Fibroblast of gingiva (primary cell): Measurements from ENCODE around the gene WEE1.
A peak's percentile ranks its signal among the peaks of the same experiment; 100 is the strongest.
"Not testable (repeated sequence)": the region's sequence is repeated elsewhere in the genome, so short reads cannot be mapped to it uniquely, and the experiment has no call there.

ENCODE experiments used
- DNase-seq: peaks from one replicate; pipeline ENCODE4 v3.0.0-alpha.2; 2011; ENCODE audit warnings: low read depth

Gene WEE1

DNA sequence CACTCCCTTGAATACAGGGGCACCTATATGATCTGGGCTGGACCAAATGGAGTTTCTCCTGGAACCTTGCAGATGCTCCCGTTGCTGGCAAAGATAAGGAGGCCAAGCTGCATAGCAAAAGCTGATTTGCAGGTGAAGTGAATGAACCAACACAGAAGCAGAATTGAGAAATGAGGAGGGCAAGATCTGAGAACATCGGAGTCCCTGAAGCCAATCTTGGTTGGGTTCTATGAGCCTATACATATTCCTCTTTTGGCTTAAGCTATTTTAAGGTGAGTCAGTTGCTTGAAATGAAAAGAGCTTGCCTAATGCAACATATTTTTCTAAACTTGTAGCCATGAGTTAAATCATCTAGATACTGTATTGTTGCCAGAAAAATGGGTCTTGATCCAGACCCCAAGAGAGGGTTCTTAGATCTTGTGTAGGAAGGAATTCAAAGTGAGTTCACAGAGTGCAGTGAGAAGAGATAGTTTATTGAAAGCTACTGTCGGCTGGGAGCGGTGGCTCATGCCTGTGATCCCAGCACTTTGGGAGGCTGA, 23.5 kb downstream of the WEE1 start:
- DNase-seq = no peak

DNA sequence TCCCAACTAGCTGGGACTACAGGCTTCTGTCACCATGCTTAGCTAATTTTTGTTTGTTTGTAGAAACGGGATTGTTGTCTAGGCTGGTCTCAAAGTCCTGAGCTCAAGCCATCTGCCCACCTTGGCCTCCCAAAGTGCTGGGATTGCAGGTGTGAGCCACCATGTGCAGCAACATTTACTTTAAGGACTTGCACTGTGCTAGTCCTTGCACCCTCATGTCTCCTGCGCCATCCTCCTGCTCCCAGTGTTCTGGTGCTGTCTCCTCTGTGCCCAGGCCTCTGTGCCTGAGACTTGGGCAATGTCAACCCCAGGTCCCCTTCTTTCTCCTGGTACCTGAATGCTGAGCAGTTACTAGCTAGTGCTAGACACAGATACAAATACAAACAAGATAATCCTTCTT, 26.7 kb downstream of the WEE1 start:
- no peak for DNase-seq

DNA sequence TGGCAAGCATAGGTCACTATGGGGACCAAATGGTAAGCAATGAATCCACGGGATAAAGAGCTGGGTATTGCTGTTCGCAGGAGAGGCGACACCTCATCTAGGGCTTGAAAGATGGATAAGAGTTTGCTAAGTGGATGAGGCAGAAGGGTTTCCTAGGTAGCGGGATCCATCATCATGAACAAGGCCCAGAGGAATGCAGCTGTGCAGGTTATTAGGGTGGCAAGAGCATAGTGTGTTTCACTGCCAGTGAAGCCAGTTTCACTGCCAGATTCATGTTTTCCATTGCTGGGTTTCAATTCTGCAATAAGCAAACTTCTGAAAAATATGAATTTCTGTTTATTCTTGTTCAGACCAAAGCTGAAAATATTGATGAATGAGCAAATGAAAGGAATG, 27.2 kb downstream of the WEE1 start:
- no peak for DNase-seq

DNA sequence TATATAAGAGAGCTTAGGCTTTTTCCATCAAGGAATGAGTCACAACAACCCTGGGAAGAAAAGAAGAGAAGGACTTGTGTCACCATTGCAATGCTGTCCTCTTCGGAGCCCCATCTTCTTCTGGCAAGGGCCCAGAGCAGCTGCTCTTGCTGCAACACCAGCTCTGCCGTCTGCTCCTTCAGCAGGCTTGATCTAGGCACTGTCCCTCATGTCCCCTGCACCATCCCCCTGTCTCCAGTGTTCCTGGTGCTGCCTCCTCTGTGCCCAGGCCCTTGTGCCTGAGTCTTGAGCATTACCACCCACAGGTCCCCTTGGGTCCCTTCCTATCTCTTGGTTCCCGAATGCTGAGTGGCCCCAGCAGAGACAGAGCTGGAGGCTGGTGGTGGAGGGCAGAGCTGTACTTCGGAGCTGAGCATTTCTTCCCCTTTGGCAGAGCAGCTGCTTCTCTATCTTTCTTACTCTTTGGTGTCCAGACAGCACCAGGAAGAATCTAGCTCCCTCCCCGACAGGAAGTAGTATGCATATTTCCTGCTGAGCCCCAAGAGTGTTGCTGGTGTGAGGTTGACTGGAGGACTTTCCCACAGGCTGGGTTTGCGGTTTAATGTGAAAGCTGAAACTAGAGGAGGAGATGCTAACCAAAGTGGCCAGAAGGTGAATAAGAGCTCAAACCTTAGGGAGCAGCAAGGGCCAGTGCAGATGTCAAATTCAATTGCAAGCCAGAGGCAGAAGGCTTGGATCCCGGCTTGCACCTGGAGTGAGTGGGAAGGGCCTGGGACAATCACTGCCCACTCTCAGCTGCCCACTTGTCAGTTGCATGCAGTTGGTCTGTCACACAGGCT, 27.8 kb downstream of the WEE1 start:
- DNase-seq = peak; percentile 33

DNA sequence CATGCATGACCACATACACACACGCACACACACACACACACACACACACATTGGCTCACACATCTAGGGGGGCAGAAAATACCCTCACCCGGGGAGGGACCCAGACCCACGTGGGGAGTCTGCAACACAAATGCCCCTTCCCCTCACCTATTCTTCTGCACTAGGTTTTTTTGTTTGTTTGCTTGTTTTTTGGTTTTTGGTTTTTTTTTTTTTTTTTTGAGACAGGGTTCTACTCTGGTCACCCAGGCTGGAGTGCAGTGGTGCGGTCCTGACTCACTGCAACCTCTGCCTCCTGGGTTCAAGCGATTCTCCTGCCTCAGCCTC, 28.4 kb downstream of the WEE1 start:
- DNase-seq = no peak

DNA sequence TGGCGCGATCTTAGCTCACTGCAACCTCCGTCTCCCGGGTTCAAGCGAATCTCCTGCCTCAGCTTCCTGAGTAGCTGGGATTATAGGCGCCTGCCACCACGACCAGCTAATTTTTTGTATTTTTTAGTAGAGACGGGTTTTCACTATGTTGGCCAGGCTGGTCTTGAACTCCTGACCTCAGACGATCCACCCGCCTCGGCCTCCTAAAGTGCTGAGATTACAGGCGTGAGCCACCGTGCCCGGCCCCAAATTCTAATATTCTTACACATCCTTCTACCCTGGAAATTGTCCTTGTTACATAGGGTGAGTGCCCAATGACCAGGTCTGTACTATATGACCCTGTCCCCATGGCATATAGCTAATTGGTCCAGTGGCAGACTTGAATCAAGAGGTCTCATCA, 29.7 kb downstream of the WEE1 start:
- not testable (repeated sequence) for DNase-seq

DNA sequence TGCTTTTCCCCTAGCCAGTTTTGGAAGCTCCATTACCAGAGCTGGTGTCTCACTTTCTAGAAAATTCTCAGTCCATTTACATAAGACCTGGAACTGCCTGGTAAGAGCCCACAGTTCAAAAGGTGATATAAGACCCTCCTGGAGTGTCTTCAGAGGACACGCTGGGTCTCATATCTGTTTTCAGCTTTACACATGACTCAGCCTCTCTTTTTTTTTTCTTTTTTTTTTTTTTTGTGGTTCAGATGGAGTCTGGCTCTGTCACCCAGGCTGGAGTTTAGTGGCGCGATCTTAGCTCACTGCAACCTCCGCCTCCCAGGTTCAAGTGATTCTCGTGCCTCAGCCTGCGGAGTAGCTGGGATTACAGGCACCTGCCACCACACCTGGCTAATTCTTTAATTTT, 30.7 kb downstream of the WEE1 start:
- DNase-seq = no peak

DNA sequence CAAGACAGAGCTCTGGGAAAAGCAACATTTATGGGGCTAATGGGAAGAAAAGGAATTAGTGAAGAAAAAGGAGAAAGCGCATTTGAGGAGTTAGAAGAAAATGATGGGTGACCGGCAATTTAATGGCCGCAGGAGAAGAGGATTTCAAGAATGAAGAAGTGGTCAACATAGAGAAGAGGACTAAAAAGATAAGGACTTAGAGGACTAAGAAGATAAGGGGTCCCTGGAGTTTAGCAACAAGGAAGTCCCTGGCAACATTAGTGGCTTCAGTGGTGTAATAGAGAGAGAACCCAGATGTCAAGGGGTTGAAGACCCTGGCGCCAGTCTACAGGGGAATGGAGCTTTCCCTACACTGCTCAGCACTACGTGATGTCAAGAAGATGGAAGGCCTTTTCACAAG, 32.3 kb downstream of the WEE1 start:
- no peak for DNase-seq

DNA sequence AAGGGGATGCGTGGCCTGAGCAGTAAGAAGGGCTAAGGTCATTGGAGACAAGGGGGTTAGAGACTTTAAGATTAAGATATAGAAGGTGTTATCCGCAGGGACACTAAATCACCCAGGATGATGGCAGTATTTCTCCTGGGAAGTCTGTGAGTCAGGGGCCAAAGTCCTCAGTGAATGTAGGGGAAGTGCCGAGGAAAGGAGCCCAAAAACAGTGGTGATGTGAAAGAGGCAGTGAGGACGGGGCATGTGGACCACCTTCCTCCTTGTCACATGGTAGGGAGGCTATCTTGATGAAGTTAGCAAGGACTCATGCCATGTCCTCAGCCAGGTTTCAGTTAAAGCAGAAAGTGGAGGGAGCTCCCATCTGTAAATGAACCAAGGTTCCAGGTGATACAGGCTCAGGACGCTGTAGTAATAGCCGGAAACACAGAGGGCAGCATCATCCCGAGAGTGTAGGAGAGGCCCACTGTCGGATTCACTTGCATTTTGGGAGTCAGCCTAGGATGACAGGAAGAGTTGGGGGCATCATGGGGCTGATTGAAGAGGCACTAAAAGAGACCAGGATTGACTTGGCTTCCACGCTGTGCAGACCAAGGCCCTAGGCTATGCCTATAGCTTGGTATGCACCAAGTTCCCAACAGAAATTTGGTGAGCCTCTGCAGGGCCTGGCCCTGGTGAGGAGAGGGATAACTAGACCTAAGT, 33.5 kb downstream of the WEE1 start:
- DNase-seq = no peak

DNA sequence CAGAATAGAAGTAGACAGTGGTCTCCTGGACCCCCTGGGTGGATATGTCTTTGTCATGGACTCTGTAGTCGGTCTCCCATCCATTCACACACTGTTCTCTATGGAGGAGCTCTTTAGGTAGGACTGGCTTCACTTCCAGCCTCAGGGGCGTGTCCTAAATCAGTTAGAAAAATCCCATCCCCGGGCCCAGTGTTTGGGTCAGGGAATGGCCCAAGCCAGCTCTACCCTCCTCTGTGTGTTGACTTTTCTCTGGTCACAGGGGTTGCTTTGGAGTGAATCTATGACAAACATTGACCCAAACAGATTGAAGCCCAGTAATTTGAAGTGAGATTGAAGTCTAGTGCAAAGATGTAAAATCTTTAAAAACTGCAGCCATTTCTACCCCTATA, 34.0 kb downstream of the WEE1 start:
- no peak for DNase-seq

DNA sequence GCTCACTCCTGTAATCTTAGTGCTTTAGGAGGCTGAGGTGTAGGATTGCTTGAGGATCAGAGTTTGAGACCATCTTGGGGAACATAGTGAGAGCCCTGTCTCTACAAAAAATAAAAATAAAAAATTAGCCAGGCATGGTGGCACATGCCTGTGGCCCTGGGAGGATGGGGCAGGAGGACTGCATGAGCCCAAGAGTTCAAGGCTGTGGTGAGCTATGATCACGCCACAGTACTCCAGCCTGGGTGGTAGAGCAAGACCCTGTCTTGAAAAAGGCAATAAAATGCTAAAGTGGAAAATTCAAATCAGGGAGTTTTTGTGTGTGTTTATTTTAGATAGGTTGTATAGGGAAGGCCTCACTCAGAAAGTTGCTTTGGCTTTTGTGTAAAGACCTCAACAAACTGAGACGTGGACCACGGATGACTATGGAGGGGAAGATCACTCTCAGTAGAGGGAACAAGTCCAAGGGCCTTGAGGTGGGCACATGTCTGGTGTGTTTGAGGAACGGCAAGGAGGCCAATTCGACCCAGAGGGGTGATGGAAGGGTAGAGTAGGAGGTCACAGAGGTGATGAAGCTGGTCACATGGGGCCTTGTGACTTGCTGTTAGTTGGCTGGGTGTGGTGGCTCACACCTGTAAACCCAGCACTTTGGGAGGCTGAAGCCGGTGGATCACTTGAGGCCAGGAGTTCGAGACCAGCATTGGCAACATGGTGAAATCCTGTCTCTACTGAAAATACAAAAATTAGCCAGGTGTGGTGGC, 35.7 kb downstream of the WEE1 start:
- DNase-seq = no peak

DNA sequence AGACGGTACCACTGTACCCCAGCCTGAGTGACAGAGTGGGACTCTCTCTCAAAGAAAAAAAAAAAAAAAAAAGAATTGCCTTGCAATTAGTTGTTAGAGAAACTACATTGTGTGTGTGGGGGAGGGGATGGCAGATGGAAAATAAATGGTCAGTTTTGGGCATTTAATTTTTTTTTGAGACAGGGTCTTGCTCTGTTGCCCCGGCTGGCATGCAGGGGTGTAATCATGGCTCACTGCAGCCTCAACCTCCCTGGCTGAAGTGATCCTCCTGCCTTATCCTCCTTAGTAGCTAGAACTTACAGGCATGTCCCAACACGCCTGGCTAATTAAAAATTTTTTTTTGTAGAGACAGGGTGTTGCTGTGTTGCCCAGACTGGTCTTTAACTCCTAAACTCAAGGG, 36.4 kb downstream of the WEE1 start:
- DNase-seq = no peak

DNA sequence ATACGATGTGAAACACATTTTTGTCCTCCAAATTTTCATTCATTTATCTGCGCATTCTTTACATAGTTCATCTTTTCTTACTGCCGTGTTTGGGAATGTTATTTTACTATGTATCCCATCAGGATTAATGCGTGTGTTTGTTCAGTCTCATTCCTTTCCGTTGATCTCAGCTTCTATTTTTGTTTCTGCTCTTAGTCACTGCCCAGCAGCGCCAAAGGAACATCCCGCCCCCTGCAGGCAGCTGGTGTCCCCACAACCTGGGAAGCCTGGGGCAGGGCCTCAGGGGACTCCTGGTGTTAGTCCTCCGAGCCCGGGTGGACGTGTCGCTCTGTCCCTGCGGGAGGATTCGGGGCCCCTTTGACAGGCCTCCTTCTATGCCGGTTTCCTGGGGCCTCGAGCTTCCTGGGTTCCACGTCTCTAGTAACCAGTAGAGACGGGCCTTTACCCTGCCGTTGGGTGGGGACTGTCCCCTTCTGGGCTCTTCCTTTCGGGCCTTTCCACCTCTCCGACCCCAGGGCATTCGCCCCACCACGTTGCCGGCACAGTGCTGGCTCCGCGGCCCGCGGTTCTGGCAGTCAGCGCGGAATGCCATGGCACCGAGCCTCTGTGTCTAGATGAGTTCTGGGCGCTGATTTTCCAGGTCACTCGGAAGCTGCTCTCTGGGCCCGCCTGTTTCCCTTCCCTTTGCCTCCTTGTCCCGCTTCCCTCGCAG, 39.8 kb downstream of the WEE1 start:
- peak; percentile 97 for DNase-seq

DNA sequence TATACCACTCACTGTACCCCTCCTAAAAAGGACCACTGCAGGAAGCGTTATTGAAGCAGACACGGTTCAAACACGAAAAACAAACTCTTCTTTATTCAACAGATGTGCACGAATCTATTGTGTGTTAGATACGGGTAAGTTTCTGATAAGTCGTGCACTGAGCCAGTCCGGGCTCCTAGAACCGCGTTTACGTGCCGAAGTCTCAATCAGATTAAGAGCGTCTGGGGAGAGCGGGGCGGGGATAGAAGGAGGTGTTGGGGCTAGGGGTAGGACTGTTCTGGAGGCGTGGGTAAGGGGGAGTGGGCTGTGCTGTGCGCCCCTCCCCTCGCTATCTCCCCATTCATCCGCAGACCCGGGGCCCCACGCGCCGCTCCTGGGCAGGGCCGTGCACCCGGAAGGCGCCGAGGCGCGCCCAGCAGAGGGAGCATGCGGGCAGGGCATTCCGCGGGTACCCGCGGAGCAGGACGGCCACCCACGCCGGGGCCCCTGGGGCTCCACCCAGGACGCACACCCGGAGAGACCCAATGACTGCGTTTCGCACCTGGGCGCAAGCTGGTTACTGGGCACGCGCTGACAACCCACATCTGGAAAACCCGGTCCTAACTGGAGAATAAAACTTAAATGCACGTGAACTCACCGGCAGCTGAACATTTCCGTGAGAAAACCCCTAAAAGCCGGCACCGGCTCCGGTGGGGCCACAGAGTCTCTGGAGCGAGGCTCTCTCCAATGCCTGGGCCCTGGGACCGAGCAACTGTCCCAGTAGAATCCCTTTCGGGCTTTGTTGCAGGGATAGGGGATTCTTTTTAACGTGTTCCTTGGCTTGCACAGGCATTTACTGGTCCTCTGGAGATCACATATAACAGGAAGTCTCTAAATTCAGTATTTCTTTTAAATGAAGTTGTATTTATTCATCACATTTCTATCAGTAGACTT, 40.6 kb downstream of the WEE1 start:
- peak; percentile 77 for DNase-seq

DNA sequence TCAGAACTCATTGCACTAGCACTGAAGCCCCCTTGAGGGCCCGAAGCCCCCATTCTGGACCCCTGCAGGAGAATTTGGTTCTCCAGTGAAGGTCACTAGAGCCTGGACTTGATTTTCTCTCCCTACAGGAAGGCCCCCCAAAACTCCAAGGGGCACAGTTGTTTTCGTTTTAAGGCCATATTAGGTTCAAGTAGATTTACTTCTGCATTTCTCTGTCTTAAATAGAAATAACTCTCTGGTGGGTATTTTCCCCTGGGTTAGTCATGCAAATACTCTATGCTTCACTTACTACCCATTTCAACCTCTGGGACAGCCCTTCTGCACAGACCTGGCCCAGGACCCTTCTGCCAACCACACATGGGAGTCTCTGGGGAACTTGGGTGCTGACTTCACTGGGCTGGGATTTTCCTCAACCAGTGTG, 41.6 kb downstream of the WEE1 start:
- DNase-seq = no peak

DNA sequence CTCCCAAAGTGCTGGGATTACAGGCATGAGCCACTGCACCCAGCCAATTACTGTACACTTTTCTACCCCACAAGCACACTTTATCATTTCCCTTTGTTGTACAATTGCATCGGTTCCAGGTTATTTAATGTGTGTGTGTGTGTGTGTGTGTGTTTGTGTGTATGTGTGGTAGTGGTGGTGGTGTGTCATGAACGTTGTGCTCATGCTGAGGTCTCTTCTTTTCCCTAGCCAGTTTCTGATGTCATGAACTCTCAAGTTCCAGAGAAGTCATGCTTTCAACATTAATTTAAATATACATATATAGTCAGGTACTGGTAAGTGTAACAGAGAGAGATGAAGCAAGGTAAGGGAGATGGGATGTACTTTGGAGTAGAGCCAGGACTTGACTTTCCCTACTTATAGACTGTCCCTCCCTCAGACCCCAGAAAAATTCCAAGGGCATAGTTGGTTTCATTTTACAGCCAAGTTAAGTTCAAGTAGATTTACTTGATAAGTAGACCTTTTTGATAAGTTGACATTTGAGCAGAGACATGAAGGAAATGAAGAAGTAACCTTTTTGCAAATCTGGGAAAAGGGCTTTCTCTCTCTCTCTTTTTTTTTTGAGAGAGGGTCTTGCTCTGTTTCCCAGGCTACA, 42.7 kb downstream of the WEE1 start:
- no peak for DNase-seq

DNA sequence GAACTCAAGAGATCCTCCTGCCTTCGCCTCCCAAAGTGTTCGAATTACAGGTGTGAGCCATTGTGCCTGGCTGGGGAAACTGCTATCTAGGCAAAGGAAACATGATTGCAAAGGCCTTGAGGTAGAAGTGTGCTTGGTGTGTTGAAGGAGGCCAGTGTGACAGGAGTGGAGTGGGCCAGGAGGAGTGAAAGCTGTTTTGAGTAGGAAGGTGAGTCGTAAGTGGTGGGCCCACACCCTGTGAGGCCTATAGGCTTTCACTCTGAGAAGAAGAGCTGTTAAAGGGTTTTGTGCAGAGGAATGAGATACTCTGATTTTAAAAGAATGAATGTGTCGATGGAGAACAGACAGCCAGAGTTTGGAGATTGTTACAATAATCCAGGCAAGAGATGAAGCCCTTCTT, 43.4 kb downstream of the WEE1 start:
- no peak for DNase-seq

DNA sequence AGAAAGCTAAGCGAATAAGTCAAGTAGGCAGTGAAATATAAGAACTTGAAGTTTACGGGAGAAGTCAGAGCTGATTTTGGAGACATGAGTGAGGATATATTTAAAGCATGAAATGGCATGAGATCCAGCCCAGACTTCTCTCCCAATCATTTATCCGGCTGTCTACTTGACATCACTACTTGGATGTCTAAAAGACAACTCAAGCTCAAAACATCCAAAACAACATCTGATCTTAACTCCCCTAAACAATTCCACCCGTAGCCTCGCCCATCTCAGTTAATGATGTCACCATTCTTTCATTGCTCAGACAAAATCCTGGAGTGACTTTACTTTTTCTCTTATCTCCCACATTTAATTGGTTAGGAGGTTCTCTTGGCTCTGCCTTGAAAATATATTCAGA, 44.5 kb downstream of the WEE1 start:
- DNase-seq = peak; percentile 74

DNA sequence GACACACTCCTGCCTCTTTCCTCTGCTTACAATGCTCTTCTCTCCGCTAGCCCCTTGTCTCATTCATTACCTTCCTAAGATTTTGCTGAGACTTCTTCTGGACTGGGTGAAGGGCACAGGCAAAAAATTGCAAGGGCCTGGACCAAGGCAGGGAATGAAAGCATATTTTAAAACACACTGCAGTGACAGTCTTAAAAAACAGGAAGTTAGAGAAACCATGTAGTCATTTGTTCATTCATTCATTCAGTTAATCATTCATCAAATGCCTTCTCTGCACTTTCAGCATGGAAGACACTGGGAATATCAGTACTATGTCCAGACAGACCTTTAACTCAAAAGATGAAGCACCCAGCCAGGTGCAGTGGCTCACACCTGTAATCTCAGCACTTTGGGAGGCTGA, 45.5 kb downstream of the WEE1 start:
- DNase-seq = no peak

DNA sequence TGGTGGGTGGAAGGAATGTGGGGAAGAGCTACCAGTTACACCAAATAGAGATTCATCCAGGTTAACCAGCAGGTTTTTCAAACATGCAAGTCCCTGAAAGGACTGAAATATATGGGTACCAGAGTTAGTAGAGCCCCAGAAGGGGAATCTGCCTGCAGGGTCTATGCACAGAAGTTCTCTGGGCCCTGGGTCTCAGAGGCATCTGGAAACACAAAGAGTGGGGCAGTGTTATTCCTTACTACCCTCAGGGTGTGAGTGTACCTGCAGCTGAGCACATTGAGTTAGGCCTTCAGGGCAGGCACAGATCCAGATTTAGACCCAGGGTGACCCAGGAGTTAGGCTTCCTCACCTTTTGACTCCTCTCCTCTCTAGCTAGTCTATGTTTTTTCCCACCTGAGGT, 46.5 kb downstream of the WEE1 start:
- no peak for DNase-seq

DNA sequence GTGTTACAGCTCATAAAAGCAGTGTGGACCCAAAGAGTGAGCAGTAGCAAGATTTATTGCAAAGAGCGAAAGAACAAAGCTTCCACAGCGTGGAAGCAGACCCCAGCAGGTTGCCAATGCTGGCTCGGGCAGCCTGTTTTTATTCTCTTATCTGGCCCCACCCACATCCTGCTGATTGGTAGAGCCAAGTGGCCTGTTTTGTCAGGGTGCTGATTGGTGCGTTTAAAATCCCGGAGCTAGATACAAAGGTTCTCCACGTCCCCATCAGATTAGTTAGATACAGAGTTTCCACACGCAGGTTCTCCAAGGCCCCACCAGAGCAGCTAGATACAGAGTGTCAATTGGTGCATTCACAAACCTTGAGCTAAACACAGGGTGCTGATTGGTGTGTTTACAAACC, 48.9 kb downstream of the WEE1 start:
- DNase-seq = not testable (repeated sequence)
